Suppressor macrophage treated with lipopolysaccharide for 4 hours (primary cell): ENCODE measurements around the gene RIBC1.
"Not testable (repeated sequence)": the region's sequence is repeated elsewhere in the genome, so short reads cannot be mapped to it uniquely, and the experiment has no call there.

Source experiments
- DNase-seq: peaks from one replicate; pipeline ENCODE4 v3.0.0-alpha.2; 2020

Gene RIBC1

DNA sequence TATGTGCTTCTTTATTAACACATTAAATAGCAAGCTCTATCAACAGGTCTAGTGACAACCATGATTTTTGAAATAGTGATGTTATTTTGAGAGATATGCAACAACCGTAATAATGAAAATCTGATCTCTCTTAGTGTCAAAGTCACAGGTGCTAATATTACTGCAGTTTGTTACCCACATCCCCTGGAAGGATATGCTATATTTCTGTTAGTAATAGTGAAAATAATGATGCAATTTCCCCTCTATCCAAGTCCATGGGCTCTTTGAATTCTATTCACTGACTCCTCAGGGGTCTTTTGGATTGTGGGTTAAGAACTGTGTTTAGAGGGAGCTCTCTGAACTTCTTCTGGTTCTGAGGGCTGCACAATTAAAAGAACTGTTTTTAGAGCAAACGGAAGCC, 14.5 kb downstream of the RIBC1 start:
- DNase-seq: no peak

DNA sequence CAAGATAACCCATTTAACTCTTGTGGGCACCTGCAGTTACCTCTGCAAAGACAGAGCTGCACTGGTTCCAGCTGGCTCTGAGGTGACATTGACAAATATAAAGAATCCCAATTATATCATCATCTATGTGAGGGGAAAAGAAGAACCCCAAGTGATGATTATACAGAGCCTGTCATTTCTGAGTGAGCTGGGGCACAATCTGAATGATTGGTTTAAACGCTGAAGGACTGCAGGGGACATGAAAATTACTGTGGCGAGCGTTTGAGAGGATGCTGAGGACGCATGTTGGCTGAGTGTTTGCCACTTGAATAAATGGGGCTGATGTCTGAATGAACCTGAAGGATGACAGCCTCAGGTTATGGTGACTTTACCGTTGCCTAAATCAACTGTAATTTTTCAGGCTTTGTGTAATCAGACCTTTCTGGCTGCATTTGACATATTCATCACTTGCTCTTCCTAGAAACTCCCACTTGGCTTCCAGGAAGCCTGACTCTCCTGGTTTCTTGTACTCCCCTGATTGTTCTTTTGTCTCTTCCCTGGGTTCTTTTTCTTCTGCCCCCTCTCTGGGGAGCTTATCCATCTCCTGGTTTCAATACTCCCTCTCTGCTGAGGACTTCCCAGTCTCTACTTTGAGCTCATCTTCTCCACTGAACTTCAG, 15.6 kb downstream of the RIBC1 start:
- DNase-seq: no peak

DNA sequence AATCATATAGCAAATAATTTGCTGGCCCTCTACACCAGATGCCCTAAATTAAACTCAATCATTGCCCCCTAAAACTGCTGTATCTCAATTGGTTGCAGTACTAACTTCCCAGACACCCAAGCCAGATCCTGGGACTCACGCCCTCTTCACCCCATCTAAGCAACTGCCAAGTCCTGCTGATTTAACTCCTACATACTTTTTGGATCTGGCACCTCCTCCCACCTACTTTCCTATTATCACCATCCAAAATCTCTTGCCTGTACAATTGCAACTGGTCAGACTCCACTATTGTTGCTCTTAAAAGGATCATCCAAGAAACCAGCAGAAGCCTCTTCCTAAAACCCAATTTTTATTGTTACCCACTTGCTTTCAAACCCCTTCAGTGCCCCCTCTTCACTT, 16.2 kb downstream of the RIBC1 start:
- DNase-seq: no peak

DNA sequence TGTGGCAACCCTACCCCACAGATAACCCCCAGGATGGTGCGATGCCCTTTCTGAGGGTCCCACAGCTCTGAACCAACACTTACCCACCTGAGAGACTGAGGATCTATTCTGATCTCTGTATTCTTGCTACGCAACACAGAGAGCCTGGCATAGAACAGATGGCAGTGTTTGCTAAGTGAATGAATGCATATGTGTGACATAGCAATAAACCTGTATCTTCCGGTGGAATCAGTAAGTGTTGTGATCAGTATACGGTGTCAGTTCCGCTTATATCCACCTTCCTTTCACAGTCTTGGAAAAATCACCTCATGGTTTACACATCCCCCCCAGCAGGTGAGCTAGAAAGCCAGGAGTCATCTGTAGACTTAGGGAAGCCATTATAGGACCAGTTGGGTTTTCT, 17.4 kb downstream of the RIBC1 start:
- no peak for DNase-seq

DNA sequence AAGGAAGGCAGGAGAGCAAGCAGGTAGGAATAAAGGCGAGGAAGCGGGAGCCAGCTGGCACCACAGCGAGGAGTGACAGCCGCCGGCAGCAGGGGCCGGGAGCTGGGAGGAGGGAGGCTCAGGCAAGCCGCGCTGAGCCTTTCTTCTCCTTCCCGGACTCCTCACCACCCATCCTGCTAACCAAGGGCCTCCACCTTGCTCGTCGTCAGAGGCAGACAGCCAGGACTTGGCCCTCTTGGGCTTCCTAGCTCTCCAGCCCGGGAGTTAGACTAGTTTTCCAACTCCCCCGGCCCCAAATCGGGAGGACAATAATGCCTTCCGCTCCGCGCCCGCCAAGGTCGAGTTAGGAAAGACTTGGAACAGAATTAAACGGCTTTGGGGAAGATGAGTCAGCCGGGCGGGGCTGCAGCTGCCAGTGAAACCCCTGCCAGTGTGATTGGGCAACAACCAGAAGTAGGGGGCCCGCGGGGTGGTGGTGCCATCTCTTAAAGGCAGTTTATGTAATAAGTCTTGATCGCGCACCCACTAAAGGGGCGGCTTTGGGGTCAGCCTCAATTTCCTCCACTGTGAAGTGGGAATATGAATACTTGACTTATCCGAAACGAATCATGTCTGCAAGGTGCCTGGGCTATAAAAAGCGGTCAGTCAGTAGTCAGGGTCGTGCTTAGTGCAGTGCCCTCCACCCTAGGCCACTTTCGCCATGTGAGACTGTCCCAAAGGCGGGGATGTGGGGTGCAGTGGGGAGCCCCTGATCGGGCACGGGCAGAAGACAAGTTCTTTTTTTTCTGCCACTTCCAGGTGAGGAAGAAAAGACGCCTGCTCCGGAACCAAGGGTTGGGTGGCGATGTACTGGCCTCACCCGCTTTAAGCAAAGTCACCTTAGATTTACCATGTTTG, 18.2 kb downstream of the RIBC1 start:
- peak; percentile 71 for DNase-seq

DNA sequence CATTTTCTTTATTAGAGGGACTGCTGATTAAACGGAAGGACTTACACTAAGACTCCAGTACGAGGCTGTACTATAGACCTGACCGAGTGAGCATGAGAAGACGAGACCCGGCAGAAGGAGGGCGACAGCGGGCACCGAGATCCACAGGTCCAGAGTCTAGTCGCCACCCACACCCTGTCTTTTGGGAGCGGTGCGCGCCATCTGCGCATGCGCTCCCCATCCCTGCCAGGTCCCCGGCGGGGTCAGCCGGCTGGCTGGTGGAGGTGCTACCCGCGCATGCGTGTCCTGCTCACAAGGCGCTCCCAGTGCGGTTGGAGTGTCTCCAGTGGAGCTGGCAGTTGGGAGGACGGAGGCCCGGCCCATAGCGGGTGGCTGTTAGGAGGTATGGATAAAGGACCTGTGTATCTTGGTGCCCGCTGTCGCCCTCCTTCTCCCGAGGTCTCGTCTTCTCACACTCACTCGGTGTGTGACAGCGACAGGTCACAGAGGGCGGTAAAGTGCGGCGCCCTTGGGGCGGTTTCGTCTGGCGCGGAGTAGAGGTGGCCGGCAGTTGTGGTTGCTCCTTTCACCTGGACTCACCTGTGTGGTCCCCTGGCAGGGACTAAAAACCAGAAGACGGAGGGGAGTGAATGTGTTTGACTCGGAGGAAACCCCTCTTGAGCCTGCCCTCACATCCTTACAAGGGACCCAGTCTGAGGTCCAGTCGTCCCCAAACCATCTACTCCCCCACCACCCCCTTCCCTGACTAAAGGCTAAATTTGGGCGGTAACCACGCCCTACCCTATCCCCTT, 19.1 kb downstream of the RIBC1 start:
- DNase-seq: peak; percentile 52

DNA sequence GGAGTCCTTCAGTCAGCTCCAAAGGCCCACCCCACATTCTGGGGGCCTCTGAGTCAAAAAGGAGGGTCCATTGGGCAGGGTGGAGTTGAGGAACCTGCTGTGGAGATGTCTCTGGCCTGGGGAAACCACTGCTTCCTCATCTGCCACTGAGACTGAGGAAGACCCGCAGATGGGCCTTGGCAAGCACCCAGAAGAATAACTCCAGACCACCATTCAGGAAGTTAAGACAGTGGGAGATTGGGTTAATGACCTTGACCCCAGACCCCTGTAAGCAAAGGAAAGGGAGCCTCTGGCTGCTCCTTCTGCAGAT, 19.6 kb downstream of the RIBC1 start:
- DNase-seq: no peak

DNA sequence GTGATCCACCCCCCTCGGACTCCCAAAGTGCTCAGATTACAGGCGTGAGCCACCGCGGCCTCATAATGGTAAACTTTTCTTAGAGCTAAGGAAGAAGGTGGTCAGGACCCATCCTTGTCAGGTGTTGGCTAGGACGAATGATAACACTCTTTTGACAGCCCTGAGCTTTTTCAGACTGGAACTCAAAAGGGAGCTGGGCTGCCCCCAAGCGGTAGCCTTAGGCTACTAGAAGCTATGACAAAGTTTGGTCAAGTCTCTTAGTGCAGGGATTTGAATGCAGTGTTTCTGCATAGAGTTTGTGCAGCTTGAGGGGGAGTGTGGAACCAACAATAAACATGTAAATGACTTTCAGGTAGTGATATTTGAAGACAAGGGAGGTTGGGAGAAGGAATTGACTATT, 23.3 kb downstream of the RIBC1 start:
- DNase-seq: peak; percentile 56

DNA sequence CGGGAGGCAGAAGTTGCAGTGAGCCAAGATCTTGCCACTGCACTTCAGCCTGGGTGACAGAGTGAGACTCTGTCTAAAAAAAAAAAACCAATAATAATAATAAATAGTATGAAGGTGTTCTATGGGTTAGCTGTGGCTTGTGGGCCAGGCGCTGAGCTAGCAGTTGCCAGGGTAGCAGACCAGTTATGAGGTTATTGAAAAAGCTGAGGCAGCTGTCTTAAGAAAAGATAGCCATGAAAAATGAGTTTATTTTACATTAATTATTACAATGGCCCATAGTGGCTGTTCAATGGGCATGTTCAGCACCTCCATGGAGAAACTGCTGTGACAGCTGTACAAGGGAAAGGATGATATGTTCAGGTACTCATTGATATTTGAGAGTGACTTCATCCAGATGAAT, 24.8 kb downstream of the RIBC1 start:
- no peak for DNase-seq

DNA sequence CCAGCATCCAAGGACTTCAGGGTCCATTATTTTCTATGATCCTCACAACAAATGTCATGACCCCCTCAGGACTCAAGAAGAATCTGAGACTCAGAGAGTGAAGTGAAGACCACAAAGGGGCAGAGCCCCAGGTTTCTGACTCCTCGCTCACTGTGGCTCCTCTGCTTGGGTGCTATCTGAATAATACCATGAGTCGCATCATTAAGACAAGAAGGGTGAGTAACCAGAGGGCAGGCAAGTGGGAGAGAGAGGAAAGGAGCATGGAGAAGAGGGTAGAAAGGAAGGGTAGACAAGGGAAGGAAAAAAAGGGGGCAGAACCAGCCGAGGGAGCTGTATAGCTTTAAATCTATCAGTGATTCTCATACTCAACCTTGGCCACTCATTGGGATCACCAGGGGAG, 27.0 kb downstream of the RIBC1 start:
- no peak for DNase-seq

DNA sequence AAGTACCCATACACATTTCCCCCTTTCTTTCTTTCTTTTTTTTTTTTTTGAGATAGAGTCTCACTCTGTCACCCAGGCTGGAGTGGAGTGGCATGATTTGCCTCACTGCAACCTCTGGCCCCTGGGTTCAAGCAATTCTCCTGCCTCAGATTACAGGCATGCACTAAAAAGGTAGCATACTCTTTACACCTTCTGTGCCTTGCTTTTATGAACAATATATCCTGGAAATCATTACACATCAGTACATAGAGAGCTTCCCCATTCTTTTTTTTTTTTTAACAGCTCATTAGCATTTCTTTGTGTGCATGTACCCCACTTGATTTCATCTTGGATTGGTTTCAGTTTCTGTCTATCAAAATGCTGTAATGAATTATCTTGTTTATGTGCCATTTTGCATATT, 30.1 kb downstream of the RIBC1 start:
- peak; percentile 10 for DNase-seq

DNA sequence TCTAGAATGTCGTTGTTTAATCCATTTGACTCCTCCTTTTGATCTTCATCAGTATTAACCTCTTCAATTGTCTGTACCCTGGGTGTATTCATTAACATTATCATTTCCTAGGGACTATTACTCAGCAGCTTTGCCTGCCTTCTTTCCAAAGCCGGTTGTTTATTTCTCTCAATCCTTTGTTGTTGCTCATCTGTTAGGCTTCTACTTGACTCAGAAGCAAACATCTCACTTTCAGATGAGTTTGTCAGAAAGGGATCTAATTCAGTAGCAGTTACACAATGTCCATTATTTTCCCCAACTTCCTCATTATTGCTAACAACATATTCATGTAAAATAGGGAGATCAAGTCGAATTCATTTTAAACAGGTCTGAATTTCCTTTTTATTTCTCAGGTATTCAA, 33.6 kb downstream of the RIBC1 start:
- DNase-seq: peak; percentile 47

DNA sequence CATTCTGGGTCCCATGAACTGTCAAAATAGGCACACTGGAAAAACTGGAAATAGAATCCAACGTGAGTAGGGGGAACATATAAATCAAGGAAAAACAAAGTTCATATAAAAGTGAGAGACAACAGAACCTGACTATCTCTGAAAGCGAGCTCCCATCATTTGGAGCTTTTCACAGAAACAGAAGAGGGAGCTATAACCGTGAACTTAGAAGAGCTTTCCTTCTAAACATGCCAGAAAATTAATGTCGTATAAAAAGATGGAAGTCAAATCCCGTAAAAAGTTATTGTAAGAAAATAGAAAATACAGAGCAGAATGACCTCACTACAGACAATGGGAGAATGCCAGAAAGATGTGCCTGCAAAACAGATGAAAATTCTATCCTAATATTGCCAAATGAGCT, 35.4 kb downstream of the RIBC1 start:
- DNase-seq: no peak

DNA sequence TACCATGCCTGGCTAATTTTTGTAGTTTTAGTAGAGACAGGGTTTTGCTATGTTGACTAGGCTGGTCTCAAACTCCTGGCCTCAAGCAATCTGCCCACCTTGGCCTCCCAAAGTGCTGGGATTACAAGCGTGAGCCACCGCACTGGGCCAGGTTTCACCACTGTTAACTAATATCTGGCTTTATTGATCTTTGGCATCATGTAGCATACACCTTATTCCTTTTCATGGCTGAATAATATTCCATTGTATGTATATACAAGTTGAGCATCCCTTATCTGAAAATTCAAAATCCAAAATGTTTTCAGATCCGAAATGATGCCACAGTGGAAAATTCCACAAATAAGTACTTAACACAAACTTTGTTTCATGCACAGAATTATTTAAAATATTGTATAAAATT, 46.0 kb downstream of the RIBC1 start:
- DNase-seq: not testable (repeated sequence)

DNA sequence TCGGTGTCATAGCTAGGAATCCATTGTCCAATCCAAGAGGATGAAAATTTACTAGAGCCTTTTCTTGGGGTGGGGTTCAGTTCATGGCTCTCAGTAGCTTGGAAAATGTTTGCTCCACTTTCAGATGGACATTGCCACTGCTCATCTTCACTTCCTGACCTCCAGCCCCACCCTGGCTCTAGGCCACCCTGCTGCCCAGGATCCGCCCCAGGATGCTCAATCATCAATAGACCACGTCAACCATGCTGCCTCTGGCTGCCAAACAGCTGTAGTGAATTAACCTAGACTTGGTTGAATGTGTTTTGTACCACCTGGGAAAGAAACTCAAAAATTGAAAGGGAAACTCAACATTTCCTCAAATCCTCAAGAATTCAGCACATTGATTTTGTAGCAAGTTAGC, 48.7 kb downstream of the RIBC1 start:
- DNase-seq: no peak

DNA sequence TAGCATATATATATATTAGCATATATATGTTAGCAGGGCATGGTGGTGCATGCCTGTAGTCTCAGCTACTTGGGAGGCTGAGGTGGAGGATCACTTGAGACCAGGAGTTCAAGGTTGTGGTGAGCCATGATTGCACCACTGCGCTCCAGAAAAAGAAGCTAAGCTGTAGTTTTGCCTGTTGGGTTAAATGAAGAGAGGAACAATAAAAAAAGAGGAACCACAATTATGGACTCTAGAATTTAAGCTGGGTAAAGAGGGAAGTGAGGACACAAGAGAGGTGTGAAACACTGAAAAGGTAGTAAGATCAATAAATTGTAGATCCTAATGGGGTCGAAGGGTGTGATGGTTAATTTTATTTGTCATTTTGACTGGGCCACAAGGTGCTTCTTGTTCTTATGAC, 52.0 kb downstream of the RIBC1 start:
- peak; percentile 28 for DNase-seq

DNA sequence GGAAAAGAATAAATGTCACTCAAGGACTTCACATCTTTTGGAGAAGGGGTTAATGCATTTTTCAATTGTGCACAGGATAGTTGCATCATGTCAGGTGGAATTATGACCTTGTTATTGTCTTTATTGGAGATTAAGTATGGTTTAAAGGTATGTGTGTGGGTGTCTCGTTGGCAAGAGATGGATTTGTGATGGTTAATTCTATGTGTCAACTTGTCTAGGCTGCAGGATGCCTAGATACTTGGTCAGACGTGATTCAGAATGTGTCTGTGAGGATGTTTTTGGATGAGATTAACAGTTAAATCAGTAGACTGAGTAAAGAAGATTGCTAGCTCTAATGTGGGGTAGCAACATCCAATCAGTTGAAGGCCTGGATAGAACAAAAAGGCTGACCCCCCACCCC, 53.7 kb downstream of the RIBC1 start:
- no peak for DNase-seq

DNA sequence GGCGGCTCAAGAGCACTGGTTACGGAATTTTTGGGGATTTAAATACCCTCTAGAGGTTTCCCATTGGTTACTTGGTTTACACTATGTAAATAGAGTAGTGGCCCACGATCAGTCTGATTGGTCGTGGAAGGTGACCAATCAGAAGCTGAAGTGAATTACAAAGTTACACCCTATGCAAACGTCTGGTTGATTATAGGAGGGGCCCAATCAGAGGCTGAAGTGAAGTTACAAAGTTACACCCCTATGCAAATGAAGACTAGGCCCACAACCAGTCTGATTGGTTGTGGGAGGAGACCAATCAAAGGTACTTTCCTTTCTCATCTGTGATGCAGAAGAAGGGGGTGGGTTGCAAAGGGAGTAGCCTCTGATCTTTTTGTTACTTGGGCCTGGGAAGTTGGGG, 56.6 kb downstream of the RIBC1 start:
- no peak for DNase-seq
